ENCODE data around the gene RAB39B.
A peak's percentile ranks its signal among the peaks of the same experiment; 100 is the strongest.

RAB39B gene

DNA sequence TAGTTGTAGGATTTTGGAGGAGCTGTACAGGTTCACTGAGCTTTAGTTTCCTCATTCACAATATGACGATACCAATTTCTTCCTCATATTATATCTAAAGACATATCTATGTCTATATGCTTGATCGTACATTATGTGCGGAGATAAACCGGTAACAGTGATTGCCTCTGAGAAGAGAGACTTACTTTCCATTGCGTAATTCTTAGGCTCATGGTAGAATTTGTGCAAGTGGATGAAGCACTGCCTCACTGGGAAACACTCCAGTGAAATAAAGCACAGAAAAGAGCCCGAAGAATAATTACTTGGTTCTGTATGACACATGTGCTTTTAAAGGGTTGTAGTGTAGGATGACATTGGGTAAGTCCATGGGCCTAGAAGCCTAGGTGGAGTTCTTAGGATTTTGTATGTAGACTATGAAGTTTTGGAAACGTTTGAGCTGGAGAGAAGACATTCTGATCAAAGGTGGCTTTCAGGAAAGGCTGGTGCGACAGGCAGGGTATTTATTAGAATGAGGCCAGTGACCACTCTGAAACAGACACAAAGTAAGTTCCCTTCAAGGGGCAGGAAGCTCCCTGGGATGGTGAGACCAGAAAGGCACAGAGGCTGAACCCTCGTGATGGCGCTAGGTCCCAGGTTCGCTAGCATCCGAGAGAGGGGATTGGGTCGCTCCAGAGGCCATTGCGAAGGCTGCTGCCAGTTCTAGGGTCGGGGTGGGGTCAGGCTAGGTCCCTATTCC lies 48.7 kb downstream of the RAB39B start:
- peak; percentile 12 for DNase-seq

DNA sequence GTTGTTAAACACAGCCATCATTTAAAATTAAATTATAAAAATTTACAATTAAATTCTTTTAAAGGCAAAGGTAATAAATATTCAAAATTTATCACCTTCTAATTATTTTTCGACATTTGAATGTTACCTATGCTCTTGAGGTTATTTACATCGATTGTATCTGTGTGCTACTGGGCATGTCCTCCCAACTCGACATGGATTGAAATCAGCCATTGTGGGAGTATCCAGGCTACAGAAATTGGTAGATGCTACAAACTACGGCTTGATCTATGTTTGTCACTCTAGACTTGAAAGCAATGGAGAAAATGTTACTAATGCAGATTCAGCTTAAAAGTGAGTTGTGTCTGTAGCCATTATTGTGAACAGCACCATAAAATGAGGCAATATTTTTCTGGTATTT lies 50.6 kb downstream of the RAB39B start:
- no peak for DNase-seq

DNA sequence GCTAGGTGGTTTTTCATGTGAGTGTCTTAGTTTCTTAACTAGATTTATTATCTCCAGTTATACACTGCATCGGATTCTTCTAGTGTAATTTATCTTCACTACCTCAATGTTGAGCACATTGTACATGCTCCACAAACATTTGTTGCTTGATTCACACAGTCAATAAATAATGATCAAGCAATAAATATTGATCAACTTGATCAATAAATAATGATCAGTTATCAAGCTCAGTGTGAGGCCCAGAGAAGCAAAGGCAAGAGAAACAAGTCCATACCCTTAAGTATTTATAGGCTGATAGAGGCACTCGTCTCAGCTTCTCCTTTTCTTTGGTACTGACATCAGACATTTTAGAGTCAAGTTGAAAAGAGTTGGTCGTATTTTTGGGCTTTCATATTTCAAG lies 53.1 kb downstream of the RAB39B start:
- DNase-seq, result no peak

Measured in DMS 273 treated with DMSO at 0.1 percent for 48 hours (cell line).